ENCODE measurements around the gene ANKRD6. TPM values are rescaled to one million over a fixed set of nuclear protein-coding genes. Genes with fewer than 3 reads are reported as not detected.

Gene ANKRD6
- total and polyA plus RNA-seq, 2 donors (not counting 3 experiments of a cell fraction or from before 2014, with no cell fraction given) = 3.4 to 9.6 TPM

DNA sequence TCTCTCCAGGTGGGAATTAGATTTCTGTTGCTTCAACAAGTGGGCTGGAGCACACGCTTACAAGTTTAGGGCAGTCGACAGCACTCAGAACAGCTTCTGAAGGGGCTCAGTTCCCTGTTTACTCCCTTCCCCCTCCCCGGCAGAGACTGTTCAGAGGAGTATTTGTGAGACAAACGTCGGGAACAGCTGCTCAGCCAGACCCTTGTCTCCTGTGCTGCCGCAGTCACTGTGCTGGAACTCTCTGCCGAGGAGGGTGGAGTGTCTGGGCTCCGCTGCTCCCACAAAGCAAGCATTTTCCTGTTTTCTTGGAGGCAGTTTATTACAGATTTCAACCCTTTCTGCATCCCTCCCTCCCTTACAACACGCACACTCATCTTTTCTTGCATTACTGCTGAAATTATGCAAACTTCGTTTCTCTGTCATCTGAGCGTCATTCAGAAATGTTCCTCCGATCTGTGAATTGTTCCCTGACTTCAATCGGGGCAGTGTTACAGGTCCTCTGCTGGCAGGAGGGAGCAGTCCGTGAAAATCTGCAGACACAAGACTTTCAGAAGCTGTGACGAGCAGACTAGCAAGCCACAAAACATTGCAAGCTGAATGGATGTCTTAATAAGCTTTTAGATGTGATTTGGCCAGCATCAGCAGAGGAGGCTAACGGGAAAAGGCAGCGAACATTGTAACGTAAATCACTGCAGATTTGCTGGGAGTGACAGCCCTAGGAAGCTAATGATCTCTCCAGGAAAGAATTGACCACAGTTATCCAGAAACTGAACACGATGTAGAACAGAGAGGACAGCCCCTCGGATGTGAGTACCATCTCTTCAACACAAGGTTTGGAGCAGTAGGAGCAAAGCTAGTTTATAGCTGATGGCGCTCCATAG lies 129.4 kb downstream of the ANKRD6 start:
- H3K27ac ChIP-seq (ENCODE audit: insufficient read depth, low read depth, low read length) = no peak overlapping the region
- dilution Hi-C loops (cut with MboI; ENCODE audit: extremely low pct_ligation_motif_present, low sequenced_read_pairs) = loop anchor here (5.0 kb wide), 1 partner anchor 50 kb away; no protein-coding TSS in a partner anchor
- no peaks in the 10 kb centered on the region for H3K9me3 ChIP-seq (replicated peaks; ENCODE audit: control insufficient read depth, insufficient read depth, low read length)
- no peaks in the 10 kb centered on the region for H3K9me1 ChIP-seq (replicated peaks; ENCODE audit: control insufficient read depth, extremely low read depth, insufficient read depth, low read length)
- ChIA-PET POLR2A (no interaction called here), CTCF (interaction anchor here (0.6 kb wide), 1 partner anchor 170 kb away, joined by 3 read pairs; no protein-coding TSS in a partner anchor)
- H3K36me3 ChIP-seq (ENCODE audit: control insufficient read depth in 2 of 2, extremely low read depth in 1 of 2, insufficient read depth in 2 of 2, low read length in 2 of 2) = no peaks in the 10 kb centered on the region
- no TSS peak for BruUV-seq (replicated peaks)
- intact Hi-C loops (cut with micrococcal nuclease) = no loop called here
- H3K27me3 ChIP-seq (ENCODE audit: control insufficient read depth in 2 of 2, insufficient read depth in 2 of 2, low read length in 2 of 2) = peaks cover 0 to 1% of the 10 kb centered on the region in 2 experiments
- H3K79me2 ChIP-seq (ENCODE audit: control insufficient read depth, insufficient read depth, low read length) = no peaks in the 10 kb centered on the region
- H3K4me1 ChIP-seq (ENCODE audit: control insufficient read depth, extremely low read depth, insufficient read depth, low read length) = no peaks in the 10 kb centered on the region
- H3K9ac ChIP-seq (replicated peaks; ENCODE audit: extremely low read depth, insufficient read depth, low read length) = no peak overlapping the region
- no peak overlapping the region for H2AFZ ChIP-seq (ENCODE audit: low read depth, low read length)
- no peak overlapping the region for H3K4me3 ChIP-seq (replicated peaks in 1 of 3; ENCODE audit: insufficient read depth in 1 of 3, low read depth in 1 of 3, low read length in 3 of 3)
- TF ChIP-seq, protein P1, sequence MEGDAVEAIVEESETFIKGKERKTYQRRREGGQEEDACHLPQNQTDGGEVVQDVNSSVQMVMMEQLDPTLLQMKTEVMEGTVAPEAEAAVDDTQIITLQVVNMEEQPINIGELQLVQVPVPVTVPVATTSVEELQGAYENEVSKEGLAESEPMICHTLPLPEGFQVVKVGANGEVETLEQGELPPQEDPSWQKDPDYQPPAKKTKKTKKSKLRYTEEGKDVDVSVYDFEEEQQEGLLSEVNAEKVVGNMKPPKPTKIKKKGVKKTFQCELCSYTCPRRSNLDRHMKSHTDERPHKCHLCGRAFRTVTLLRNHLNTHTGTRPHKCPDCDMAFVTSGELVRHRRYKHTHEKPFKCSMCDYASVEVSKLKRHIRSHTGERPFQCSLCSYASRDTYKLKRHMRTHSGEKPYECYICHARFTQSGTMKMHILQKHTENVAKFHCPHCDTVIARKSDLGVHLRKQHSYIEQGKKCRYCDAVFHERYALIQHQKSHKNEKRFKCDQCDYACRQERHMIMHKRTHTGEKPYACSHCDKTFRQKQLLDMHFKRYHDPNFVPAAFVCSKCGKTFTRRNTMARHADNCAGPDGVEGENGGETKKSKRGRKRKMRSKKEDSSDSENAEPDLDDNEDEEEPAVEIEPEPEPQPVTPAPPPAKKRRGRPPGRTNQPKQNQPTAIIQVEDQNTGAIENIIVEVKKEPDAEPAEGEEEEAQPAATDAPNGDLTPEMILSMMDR (IDR thresholded peaks at IDR 0.05; ENCODE audit: extremely low read depth in 1 of 2, insufficient read depth in 1 of 2, low read depth in 1 of 2, low read length in 2 of 2) = no peak
- TF ChIP-seq EZH2 (IDR thresholded peaks at IDR 0.05; ENCODE audit: borderline replicate concordance, low read depth, low read length, severe bottlenecking) = no peak
- TF ChIP-seq, protein P2, sequence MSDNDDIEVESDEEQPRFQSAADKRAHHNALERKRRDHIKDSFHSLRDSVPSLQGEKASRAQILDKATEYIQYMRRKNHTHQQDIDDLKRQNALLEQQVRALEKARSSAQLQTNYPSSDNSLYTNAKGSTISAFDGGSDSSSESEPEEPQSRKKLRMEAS (IDR thresholded peaks at IDR 0.05; ENCODE audit: insufficient read depth, insufficient read length) = no peak
- no peak for TF ChIP-seq MYC (IDR thresholded peaks at IDR 0.05; ENCODE audit: low read depth, low read length)
- no peak for TF ChIP-seq GATA2 (IDR thresholded peaks at IDR 0.05; ENCODE audit: insufficient read depth, insufficient read length, low read depth, low read length)
- no peak for TF ChIP-seq JUN (IDR thresholded peaks at IDR 0.05; ENCODE audit: borderline replicate concordance, insufficient read depth, insufficient read length, low read depth)
- no peak for TF ChIP-seq FOS (IDR thresholded peaks at IDR 0.05; ENCODE audit: borderline replicate concordance, insufficient read depth, low read length)
- TF ChIP-seq POLR2A (IDR thresholded peaks at IDR 0.05; ENCODE audit: low read depth, low read length) = no peak
- TF ChIP-seq POLR2AphosphoS5 (IDR thresholded peaks at IDR 0.05; ENCODE audit: insufficient read depth, low read depth, low read length) = no peak
- DNase-seq (ENCODE audit: low read depth, low spot score) = no peak
- no peaks in the 10 kb centered on the region for H4K20me1 ChIP-seq (replicated peaks; ENCODE audit: control insufficient read depth, extremely low read depth, insufficient read depth, low read length)
- H3K4me2 ChIP-seq (ENCODE audit: insufficient read depth, low read length) = no peak overlapping the region
- no peak for FAIRE-seq
